ENCODE measurements around the gene RFX7. TPM values are rescaled to one million over a fixed set of nuclear protein-coding genes. Genes with fewer than 3 reads are reported as not detected.

The RFX7 gene
- total RNA-seq, 4 donors from 2014 or later = 7.5 to 10.7 (median 9.9) TPM

- H3K36me3 ChIP-seq = peaks cover 20 to 87% (median 22%) of the 10 kb centered on the region in 3 donors
- no peak for DNase-seq
- no peaks in the 10 kb centered on the region for H3K9me3 ChIP-seq
- H3K4me1 ChIP-seq = no peaks in the 10 kb centered on the region
- H3K27ac ChIP-seq = no peak overlapping the region
- intact Hi-C loops (cut with DNase I) = no loop called here
- H3K27me3 ChIP-seq = no peaks in the 10 kb centered on the region
- H3K4me3 ChIP-seq = no peak overlapping the region
- WGBS, 2 donors = 86 to 93% methylated on average over 1 of the region's 1 CpG
- no peak for TF ChIP-seq POLR2A (IDR thresholded peaks at IDR 0.05)
- TF ChIP-seq CTCF (IDR thresholded peaks at IDR 0.05) = no peak
Observed at GRCh38 chr15:56095406-56095805, 148.3 kb downstream of the RFX7 start.

DNA sequence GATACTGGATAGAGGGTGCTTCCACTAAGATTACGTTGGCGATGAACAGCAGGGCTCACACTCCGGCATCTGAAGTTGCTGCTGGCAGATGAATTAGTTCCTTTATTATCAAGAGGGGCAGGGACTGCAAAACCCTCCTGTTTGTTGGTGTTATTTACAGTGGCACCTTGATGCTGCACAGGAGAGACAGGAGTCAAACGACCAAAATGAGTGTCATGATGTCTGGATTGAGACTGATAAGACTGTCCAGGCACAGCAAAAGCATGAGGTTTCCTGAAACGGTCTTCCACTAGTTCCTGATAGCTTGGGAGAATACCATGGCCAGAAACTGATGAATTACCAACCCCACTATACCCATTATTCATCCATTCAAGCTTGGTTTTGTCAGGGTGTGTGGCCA lies 149.5 kb downstream of the RFX7 start:
- H3K27ac ChIP-seq = no peak overlapping the region
- no peak for DNase-seq
- intact Hi-C loops (cut with DNase I) = no loop called here
- 87 to 97% methylated on average over 4 to 5 of the region's 5 CpGs for WGBS, 2 donors
- no peaks in the 10 kb centered on the region for H3K27me3 ChIP-seq
- H3K4me1 ChIP-seq = no peaks in the 10 kb centered on the region
- no peak for TF ChIP-seq POLR2A (IDR thresholded peaks at IDR 0.05)
- no peak for TF ChIP-seq CTCF (IDR thresholded peaks at IDR 0.05)
- H3K9me3 ChIP-seq = no peaks in the 10 kb centered on the region
- H3K4me3 ChIP-seq = no peak overlapping the region
- H3K36me3 ChIP-seq = peaks cover 20 to 77% (median 22%) of the 10 kb centered on the region in 3 donors

DNA sequence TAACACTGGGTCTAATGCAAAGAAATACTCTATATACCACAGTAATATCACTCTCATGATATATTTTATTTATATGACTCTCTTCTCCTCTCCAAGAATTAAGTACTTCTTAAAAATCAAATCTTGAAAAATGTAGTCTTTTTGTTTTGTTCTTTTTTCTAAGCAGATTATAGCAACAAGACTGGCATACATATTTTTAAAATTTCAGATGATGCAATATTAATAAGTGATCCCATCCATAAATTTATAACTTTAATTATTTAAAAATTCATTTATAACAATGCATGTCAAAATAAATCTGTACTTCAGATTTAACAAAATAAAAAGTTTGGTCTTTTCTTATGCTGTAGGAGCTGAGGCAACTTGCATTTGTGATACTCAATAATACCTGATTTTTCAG lies 155.3 kb downstream of the RFX7 start:
- intact Hi-C loops (cut with DNase I) = no loop called here
- H3K4me1 ChIP-seq = no peaks in the 10 kb centered on the region
- H3K9me3 ChIP-seq = no peaks in the 10 kb centered on the region
- H3K27ac ChIP-seq = no peak overlapping the region
- H3K4me3 ChIP-seq = no peak overlapping the region
- no peak for DNase-seq
- H3K27me3 ChIP-seq = no peaks in the 10 kb centered on the region
- TF ChIP-seq CTCF (IDR thresholded peaks at IDR 0.05) (no peak), POLR2A (IDR thresholded peaks at IDR 0.05) (no peak)
- peaks cover 0 to 23% (median 0%) of the 10 kb centered on the region in 3 donors for H3K36me3 ChIP-seq

GRCh38 chr15:56086566-56086965 lies 157.1 kb downstream of the RFX7 start:
- no peak for DNase-seq
- peaks cover 0 to 7% (median 0%) of the 10 kb centered on the region in 3 donors for H3K36me3 ChIP-seq
- intact Hi-C loops (cut with DNase I) = no loop called here
- 93 to 95% methylated on average over 1 of the region's 1 CpG for WGBS, 2 donors
- TF ChIP-seq POLR2A (IDR thresholded peaks at IDR 0.05) (no peak), CTCF (IDR thresholded peaks at IDR 0.05) (no peak)
- H3K4me1 ChIP-seq = no peaks in the 10 kb centered on the region
- no peaks in the 10 kb centered on the region for H3K27me3 ChIP-seq
- H3K9me3 ChIP-seq = no peaks in the 10 kb centered on the region
- no peak overlapping the region for H3K27ac ChIP-seq
- H3K4me3 ChIP-seq = no peak overlapping the region

DNA sequence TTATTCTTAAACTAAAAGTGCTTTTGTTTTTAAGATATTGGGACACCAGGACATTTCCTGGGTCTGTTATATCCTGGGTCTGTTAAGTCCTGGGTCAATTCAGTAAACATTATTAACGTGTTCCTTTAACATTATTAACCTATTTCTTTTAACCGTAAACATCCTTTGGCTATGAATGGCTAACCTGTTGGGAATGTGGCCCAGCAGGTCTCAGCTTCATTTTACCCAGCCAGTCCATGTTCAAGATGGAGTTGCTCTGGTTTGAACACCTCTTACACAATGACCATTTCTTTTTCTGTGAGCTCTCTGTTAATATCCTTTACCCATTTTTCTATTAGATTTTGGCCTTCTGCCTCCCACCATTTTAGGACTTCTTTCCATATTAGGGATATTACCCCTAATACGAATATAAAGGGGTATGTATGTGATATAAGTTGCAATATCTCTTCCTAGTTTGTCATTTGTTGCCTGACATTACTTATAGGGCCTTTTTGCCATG lies 161.4 kb downstream of the RFX7 start:
- no peaks in the 10 kb centered on the region for H3K36me3 ChIP-seq
- no peak for DNase-seq
- no peak overlapping the region for H3K4me3 ChIP-seq
- no peaks in the 10 kb centered on the region for H3K27me3 ChIP-seq
- no peaks in the 10 kb centered on the region for H3K9me3 ChIP-seq
- intact Hi-C loops (cut with DNase I) = no loop called here
- no peak overlapping the region for H3K27ac ChIP-seq
- H3K4me1 ChIP-seq = no peaks in the 10 kb centered on the region
- TF ChIP-seq POLR2A (IDR thresholded peaks at IDR 0.05) (no peak), CTCF (IDR thresholded peaks at IDR 0.05) (no peak)
- WGBS, 2 donors = 60 to 64% methylated on average over 3 of the region's 3 CpGs
